Glomerular visceral epithelial cell (primary cell): ENCODE results near the gene PANK2.
A peak's percentile ranks its signal among the peaks of the same experiment; 100 is the strongest.
"Not testable (repeated sequence)": the region's sequence is repeated elsewhere in the genome, so short reads cannot be mapped to it uniquely, and the experiment has no call there.

Source experiments
- DNase-seq: peaks from one replicate; pipeline ENCODE4 v3.0.0-alpha.2; 2016; ENCODE audit errors: extremely low spot score

Gene PANK2

GRCh38 chr20:3901028-3901705 is 12.0 kb downstream of the PANK2 start:
- DNase-seq, result no peak

- DNase-seq, result no peak
Measured at GRCh38 chr20:3901706-3902440, 12.7 kb downstream of the PANK2 start.

DNA sequence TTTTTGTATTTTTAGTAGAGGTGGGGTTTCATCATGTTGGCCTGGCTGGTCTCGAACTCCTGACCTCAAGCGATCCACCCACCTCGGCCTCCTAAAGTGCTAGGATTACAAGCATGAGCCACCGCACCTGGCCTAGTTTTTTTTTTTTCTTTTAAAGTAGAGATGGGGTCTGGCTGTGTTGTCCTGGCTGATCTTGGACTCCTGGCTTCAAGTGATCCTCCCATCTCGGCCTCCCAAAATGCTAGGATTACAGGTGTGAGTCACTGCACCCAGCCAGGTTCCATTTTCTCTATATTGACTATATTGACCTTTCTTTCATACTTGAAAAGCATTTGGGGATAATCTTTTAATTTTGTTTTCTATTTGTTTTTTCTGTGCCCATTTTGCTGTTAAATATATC is 13.3 kb downstream of the PANK2 start:
- no peak for DNase-seq

GRCh38 chr20:3904224-3904623 is 15.0 kb downstream of the PANK2 start:
- DNase-seq, result no peak

GRCh38 chr20:3904857-3905256 is 15.7 kb downstream of the PANK2 start:
- DNase-seq, result no peak

DNA sequence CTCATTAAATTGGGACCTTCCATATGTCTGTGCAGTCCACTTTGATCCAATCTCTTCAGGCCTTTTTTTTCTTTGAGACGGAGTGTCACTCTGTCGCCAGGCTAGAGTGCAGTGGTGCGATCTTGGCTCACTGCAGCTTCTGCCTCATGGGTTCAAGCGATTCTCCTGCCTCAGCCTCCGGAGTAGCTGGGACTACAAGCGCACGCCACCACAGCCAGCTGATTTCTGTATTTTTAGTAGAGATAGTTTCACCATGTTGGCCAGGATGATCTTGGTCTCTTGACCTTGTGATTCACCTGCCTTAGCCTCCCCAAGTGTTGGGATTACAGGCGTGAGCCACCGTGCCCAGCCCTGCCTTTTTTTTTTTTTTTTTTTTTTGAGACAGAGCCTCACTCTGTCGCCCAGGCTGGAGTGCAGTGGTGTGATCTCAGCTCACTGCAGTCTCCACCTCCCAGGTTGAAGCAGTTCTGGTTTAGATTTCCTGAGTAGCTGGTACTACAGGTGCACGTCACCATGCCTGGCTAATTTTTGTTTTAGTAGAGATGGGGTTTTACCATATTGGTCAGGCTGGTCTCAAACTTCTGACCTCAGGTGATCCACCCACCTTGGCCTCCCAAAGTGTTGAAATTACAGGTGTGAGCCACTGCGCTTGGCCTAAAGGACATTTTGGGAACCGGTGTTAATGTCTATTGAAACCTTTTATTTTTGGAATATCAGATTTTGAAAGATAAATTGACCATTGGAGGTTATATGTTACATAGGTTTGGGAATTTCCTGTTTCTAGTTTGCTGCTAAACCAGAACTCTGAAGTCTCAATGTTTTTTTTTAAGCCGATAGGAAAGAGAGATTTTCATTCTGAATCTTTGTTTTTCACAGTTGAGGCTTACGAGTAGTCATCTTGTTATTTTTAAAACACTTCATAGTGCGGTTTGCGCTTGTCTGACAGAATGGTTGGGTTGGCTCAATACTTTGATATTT is 17.8 kb downstream of the PANK2 start:
- DNase-seq, result not testable (repeated sequence)

DNA sequence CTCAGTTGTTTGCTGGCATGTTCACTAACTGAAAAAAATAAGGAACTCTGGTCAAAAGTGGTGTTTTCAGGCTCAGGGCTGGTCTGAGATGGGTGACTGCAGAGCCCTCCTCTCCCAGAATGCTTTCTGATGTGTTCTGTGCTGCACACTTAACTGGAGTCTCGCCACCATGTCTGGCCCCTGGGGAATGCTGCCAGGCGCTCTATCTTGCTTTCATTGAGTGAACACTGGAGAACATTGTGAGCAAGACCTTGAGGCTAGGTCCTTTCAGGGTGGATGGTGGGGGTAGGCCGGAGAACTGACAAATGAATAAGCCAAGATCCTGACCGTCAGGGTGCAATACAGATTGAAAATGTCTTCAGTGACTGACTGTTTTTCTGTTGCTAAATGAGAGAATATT is 19.5 kb downstream of the PANK2 start:
- no peak for DNase-seq

- no peak for DNase-seq
Measured at GRCh38 chr20:3909952-3910366, 20.8 kb downstream of the PANK2 start.

- DNase-seq, result no peak
Measured at GRCh38 chr20:3910853-3911252, 21.7 kb downstream of the PANK2 start.

DNA sequence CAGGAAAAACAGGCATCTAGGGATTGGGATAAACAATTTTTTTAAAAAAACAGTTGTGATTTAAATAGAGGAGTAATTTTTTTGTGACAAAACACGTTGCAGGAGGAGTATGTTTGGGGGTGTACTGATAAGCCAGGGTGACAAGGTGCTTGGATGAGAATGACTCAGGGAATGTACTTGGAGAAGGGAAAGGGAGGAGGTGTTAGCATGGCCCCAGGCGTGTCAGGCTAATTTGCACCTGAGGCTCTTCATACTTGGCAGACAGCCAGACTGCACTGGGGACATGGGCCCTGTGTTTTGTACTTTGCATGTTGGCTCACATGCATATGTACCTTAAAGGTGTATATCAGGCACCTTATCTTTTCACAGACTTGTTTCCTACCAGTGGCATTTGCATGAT is 22.8 kb downstream of the PANK2 start:
- no peak for DNase-seq

DNA sequence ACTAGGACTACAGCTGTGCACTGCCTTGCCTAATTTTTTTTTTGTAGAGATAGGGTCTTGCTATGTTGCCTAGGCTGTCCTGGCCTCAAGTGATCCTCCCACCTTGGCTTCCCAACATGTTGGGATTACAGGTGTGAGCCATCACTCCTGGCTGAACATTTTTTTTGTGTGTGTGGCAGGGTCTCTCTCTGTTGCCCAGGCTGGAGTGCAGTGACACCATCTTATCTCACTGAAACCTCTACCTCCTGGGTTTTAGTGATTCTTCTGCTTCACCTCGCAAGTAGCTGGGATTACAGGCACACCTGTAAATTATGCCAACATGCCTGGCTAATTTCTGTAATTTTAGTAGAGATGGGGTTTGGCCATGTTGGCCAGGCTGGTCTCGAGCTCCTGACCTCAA is 25.3 kb downstream of the PANK2 start:
- DNase-seq, result no peak

GRCh38 chr20:3915691-3916090 is 26.5 kb downstream of the PANK2 start:
- DNase-seq, result no peak

DNA sequence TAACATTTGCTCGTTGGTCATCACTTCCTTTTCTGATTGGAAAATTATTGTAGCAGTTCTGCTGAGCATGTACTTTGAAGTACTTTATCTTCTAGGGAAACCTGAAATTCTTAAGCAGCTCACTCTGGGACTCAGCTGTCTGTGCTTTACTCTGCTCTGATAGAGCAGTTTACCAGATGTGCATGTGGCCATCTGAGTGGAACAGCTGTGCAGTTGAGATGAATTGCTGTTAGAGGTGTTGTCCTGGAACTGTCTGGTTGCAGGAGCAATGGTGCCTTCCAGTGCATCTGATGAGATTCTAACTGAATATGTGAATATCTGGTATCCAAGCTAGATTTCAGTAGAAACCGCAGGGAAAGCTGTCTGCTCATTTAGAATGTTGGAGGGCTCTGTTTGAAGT is 27.2 kb downstream of the PANK2 start:
- DNase-seq, result no peak

DNA sequence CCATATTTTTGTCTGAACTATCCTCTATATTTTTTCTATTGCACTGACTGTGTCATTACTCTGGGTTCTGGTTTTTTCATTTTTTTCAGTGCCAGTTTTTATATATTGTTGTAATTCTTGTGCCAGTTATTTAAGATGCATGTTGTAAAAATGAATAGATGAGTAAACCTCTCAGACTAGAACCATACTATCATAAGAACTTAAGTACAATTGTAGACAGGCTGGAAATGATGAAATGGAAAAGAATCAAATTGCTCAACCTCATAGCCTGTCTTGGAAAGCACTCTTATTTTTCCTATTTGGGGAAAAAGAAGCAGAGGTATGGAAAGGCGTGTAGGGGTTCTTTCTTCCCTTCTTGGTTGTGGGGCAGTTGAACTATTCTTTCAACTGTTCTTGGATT is 30.2 kb downstream of the PANK2 start:
- no peak for DNase-seq

DNA sequence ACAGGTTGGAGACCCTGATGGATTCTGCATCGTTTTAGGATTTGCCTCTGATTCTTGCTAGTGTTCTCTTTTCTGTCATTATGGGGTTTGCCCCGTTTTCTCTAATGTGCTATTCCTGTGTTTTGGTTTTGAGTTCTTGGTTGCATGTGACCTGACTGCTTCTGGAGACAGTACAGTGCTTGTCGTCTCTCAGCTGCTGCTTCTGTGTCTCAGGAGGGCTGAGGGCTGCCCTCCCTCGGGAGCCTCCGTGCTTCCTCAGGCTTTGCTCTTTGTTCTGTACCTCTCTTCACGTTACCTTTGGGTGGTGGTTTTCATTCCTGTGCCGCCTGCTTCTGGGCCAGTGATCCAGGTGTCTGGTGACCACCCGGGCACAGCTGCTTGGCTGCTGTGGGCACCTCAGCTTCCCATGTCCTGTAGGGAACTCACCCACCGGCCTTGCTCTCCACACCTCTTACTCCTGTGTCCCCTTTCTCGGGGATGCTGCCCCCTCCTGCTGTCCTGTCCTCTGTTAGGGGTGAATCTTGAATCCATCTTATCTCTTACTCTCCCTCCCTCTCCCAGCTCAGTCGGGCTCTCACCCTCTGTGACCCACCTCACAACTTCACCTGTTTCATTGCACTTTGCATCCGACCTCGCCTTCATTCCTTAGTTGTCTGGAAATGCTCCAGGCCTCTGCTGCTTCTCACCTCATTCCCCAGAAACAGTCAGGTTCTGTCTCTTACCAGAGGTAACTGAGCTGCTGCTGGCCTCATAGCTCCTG is 33.2 kb downstream of the PANK2 start:
- DNase-seq, result no peak

- DNase-seq, result no peak
Measured at GRCh38 chr20:3922983-3923339, 33.8 kb downstream of the PANK2 start.

DNA sequence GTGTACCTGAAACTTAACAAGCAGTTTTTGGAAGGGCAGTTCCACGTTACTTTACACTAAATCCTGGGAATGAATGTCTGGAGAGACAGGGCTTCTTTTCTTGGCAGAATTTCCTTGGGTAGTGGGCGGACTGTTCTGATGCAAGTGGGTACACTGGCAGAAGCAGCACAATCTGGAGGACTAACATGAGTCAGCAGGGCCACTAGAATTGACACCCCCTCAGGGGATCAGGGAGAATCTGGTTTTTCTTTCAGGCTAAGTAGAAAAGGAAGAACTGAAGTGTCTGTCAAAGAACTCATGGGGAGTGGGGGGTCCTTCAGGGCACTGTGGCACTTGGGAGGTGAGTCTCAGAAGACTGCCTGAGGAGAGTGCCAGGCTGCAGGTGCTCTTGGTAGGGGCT is 34.6 kb downstream of the PANK2 start:
- DNase-seq, result peak; percentile 32

GRCh38 chr20:3924304-3925112 is 35.3 kb downstream of the PANK2 start:
- DNase-seq, result peak; percentile 51

- no peak for DNase-seq
Measured at GRCh38 chr20:3925113-3925695, 36.0 kb downstream of the PANK2 start.

- no peak for DNase-seq
Measured at GRCh38 chr20:3925899-3926638, 36.9 kb downstream of the PANK2 start.
